ENCODE measurements around the gene PSORS1C1. TPM values are rescaled to one million over a fixed set of nuclear protein-coding genes. Genes with fewer than 3 reads are reported as not detected.

PSORS1C1 gene
- total RNA-seq, 2 experiments from 2014 or later = not detected

DNA sequence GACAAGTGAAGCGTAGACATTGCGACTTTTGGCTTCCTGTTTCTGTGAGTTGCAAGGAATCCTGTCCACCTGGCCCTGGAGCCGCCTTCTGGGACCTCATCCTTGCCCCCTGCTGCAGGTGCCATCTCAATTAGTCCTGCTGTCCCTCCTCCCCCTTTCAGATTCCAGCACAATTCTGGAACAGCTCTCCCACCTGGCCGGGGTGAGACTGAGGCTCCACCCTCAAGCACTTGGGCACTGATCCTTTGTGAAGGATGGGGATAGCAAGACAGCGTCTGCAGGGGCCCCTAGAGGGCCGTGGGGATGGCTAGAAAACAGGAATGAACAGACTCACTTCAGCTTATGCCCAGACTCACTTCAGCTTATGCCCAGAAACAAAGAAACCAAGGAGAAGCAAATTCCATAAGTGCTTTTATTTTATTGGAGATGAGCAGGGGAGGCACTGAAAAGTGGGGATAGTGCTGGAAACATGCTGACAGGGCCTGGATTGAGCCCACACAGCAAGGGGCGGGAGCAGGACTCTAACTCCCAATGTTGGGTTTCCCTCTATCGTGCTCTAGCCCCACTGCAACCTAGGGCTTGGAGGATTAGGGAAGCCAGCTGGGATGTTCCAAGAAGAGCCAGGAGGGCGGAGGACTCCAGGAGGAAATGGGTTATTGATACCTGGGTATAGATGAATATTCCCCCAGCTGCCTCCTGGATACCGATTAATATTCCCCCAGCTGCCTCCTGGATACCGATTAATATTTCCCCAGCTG lies 3.6 kb upstream of the PSORS1C1 start:
- TF ChIP-seq, protein P1, sequence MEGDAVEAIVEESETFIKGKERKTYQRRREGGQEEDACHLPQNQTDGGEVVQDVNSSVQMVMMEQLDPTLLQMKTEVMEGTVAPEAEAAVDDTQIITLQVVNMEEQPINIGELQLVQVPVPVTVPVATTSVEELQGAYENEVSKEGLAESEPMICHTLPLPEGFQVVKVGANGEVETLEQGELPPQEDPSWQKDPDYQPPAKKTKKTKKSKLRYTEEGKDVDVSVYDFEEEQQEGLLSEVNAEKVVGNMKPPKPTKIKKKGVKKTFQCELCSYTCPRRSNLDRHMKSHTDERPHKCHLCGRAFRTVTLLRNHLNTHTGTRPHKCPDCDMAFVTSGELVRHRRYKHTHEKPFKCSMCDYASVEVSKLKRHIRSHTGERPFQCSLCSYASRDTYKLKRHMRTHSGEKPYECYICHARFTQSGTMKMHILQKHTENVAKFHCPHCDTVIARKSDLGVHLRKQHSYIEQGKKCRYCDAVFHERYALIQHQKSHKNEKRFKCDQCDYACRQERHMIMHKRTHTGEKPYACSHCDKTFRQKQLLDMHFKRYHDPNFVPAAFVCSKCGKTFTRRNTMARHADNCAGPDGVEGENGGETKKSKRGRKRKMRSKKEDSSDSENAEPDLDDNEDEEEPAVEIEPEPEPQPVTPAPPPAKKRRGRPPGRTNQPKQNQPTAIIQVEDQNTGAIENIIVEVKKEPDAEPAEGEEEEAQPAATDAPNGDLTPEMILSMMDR (IDR thresholded peaks at IDR 0.05) = no peak
- Mint-ChIP-seq H3K4me3 (no peak overlapping the region), H3K36me3 (ENCODE audit: low read depth) (no peaks in the 10 kb centered on the region), H3K27me3 (peaks cover 7% of the 10 kb centered on the region), H3K27ac (no peak overlapping the region), H3K4me1 (ENCODE audit: low read depth) (peaks cover 11% of the 10 kb centered on the region), H3K9me3 (no peaks in the 10 kb centered on the region)
- Histone ChIP-seq H3K9me3 (ENCODE audit: control insufficient read depth in 1 of 2, insufficient read depth in 1 of 2, low read length in 2 of 2) (no peaks in the 10 kb centered on the region), H3K36me3 (ENCODE audit: insufficient read depth, low read length) (no peaks in the 10 kb centered on the region), H3K27me3 (ENCODE audit: control insufficient read depth in 1 of 2, insufficient read depth in 2 of 2, low read length in 2 of 2) (peaks cover 0 to 3% of the 10 kb centered on the region in 2 experiments), H3K27ac (ENCODE audit: low read depth in 1 of 2, low read length in 2 of 2) (no peak overlapping the region), H3K4me3 (ENCODE audit: low read length) (no peak overlapping the region), H3K4me1 (ENCODE audit: insufficient read depth, low read length) (peaks cover 9% of the 10 kb centered on the region)
- ATAC-seq (ENCODE audit: poor library complexity) (no peak), DNase-seq (no peak)
- POLR2A ChIA-PET = no interaction called here
- CTCF ChIA-PET = no interaction called here
- intact Hi-C loops (cut with DNase I, micrococcal nuclease) = loop anchor here in 1 of 2 experiments (10.0 kb wide), 1 partner anchor 176 kb away; the partner anchor contains the start of gene SFTA2

DNA sequence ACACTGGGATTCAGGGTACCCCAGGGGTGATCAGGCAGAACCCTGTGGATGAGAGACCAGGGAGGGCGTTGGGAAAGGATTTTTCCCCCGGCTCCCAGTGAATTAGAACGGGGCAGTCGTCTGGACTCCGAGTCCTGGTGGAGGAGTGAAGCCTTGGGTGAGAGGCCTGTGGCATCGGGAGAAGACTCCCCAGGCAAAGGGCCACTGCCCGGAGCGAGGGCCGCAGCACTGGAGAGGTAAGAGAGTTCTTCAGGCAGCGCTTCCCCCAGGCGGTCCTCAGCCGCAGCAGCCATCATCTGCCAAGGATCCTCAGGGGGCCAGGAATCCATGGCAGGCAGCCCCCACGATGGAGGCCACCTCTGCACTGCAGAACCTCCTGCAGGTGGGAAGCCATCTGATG lies 2.9 kb upstream of the PSORS1C1 start:
- Mint-ChIP-seq H3K36me3 (ENCODE audit: low read depth) (no peaks in the 10 kb centered on the region), H3K4me3 (no peak overlapping the region), H3K9me3 (no peaks in the 10 kb centered on the region), H3K27me3 (peaks cover 7% of the 10 kb centered on the region), H3K27ac (no peak overlapping the region), H3K4me1 (ENCODE audit: low read depth) (peaks cover 11% of the 10 kb centered on the region)
- Histone ChIP-seq H3K4me1 (ENCODE audit: insufficient read depth, low read length) (peaks cover 9% of the 10 kb centered on the region), H3K36me3 (ENCODE audit: insufficient read depth, low read length) (no peaks in the 10 kb centered on the region), H3K27ac (ENCODE audit: low read depth in 1 of 2, low read length in 2 of 2) (no peak overlapping the region), H3K9me3 (ENCODE audit: control insufficient read depth in 1 of 2, insufficient read depth in 1 of 2, low read length in 2 of 2) (no peaks in the 10 kb centered on the region), H3K27me3 (ENCODE audit: control insufficient read depth in 1 of 2, insufficient read depth in 2 of 2, low read length in 2 of 2) (peaks cover 0 to 3% of the 10 kb centered on the region in 2 experiments), H3K4me3 (ENCODE audit: low read length) (no peak overlapping the region)
- DNase-seq (no peak), ATAC-seq (ENCODE audit: poor library complexity) (no peak)
- TF ChIP-seq, protein P1 (IDR thresholded peaks at IDR 0.05) = no peak
- intact Hi-C loops (cut with DNase I, micrococcal nuclease) = loop anchor here in 1 of 2 experiments (10.0 kb wide), 1 partner anchor 177 kb away; the partner anchor contains the start of gene SFTA2
- ChIA-PET POLR2A (no interaction called here), CTCF (no interaction called here)

DNA sequence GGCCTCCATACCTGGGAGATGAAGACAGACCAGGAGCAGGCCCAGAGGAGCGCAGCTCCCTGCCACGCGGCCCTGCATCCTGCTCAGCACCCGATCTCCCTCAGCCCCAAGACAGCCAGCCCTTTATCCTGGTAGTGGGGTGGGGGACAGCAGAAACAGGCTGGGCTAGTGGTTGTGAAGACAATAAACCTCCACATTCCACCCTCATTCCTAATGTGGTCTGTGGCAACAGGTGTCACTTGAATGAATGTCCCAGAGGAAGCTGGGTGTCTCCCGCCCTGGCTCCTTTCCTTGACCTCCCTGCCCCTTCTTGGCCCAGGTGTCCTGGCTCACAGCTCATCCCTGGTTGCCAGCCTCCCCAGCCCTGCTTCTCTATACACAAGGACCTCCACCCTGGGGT lies 2.1 kb upstream of the PSORS1C1 start, which contains the start of gene C6orf15:
TSS of gene C6orf15 (minus strand) at position 98 of the 400 bp plus-strand sequence. CDS start at position 78, 20 bp downstream.
- Histone ChIP-seq H3K36me3 (ENCODE audit: insufficient read depth, low read length) (no peaks in the 10 kb centered on the region), H3K9me3 (ENCODE audit: control insufficient read depth in 1 of 2, insufficient read depth in 1 of 2, low read length in 2 of 2) (no peaks in the 10 kb centered on the region), H3K4me3 (ENCODE audit: low read length) (no peak within 1 kb of the TSS), H3K27ac (ENCODE audit: low read depth in 1 of 2, low read length in 2 of 2) (no peak within 1 kb of the TSS), H3K4me1 (ENCODE audit: insufficient read depth, low read length) (peaks cover 9% of the 10 kb centered on the region), H3K27me3 (ENCODE audit: control insufficient read depth in 1 of 2, insufficient read depth in 2 of 2, low read length in 2 of 2) (peaks cover 0 to 3% of the 10 kb centered on the region in 2 experiments)
- Mint-ChIP-seq H3K4me1 (ENCODE audit: low read depth) (peaks cover 11% of the 10 kb centered on the region), H3K9me3 (no peaks in the 10 kb centered on the region), H3K4me3 (no peak within 1 kb of the TSS), H3K27me3 (peaks cover 7% of the 10 kb centered on the region), H3K36me3 (ENCODE audit: low read depth) (no peaks in the 10 kb centered on the region), H3K27ac (no peak within 1 kb of the TSS)
- no peak for DNase-seq
- POLR2A ChIA-PET = interaction anchor here (0.9 kb wide), 1 partner anchor 18 kb away, joined by 3 read pairs; no protein-coding TSS in a partner anchor
- TF ChIP-seq, protein P1 (IDR thresholded peaks at IDR 0.05) = no peak
- intact Hi-C loops (cut with DNase I, micrococcal nuclease) = loop anchor here in 1 of 2 experiments (10.0 kb wide), 1 partner anchor 178 kb away; the partner anchor contains the start of gene SFTA2
- CTCF ChIA-PET = no interaction called here
- ATAC-seq (ENCODE audit: poor library complexity) = no peak
